B cell (primary cell): ENCODE measurements around the gene ZFYVE9. TPM values are rescaled to one million over a fixed set of nuclear protein-coding genes. Genes with fewer than 3 reads are reported as not detected.

Experiments
- ATAC-seq: fragments of 200-7000 bp; cut with Tn5 transposase; one replicate; pipeline ENCODE4 v1.10.0; 2021; ENCODE audit warnings: low read depth, mild to moderate bottlenecking, moderate number of reproducible peaks, moderate library complexity
- CTCF ChIA-PET: fragments of 350-600 bp; sonication (Branson Sonifier 250); formaldehyde crosslinking; loops from one replicate; lab custom pipeline; 2021; ENCODE audit warnings: antibody characterized with exemption, inconsistent platforms; lab: Charles Lee
- POLR2A ChIA-PET: fragments of 350-600 bp; sonication (Branson Sonifier 250); formaldehyde crosslinking; loops from one replicate; lab custom pipeline; 2021; ENCODE audit warnings: antibody characterized with exemption; lab: Charles Lee
- DNase-seq: peaks from one replicate; pipeline ENCODE4 v3.0.0; 2013
- H2AFZ ChIP-seq: 2 replicates; pipeline ENCODE4 v1.6.1; 2012; ENCODE audit warnings: mild to moderate bottlenecking, low read depth, low read length; ENCODE audit not compliant: insufficient read depth, poor library complexity, severe bottlenecking
- H3K27ac ChIP-seq, 2 donors: 1 replicate in 1 of 2; 2 replicates in 1 of 2; pipeline ENCODE4 v1.5.1; 2012 to 2013; ENCODE audit warnings: low read length in 2 of 2, mild to moderate bottlenecking in 2 of 2, moderate library complexity in 1 of 2
- H3K27me3 ChIP-seq, 4 experiments: fragments of 200-600 bp in 1 of 4; sonication (generic) in 1 of 4; replicated peaks in 1 of 4; 1 replicate in 2 of 4; 2 replicates in 2 of 4; pipeline versions ENCODE4 v1.6.1 to v1.7.0; 2013 to 2016; ENCODE audit warnings: low read length in 3 of 4, mild to moderate bottlenecking in 2 of 4, mixed read lengths in 1 of 4, moderate library complexity in 1 of 4; ENCODE audit not compliant: insufficient read depth in 4 of 4, control insufficient read depth in 3 of 4; ENCODE audit errors: control extremely low read depth in 1 of 4
- H3K36me3 ChIP-seq, 2 experiments: replicated peaks in 1 of 2; 1 replicate in 1 of 2; 2 replicates in 1 of 2; pipeline versions ENCODE4 v1.6.1 to v1.7.1; 2013; ENCODE audit warnings: low read length in 1 of 2; ENCODE audit not compliant: insufficient read depth in 2 of 2, control insufficient read depth in 1 of 2; ENCODE audit errors: control extremely low read depth in 1 of 2, extremely low read depth in 1 of 2
- H3K4me1 ChIP-seq, 2 donors: fragments of 200-600 bp in 1 of 2; sonication (generic) in 1 of 2; 1 replicate in 1 of 2; 2 replicates in 1 of 2; pipeline versions ENCODE4 v1.5.1 to v1.6.1; 2013 to 2017; ENCODE audit warnings: low read length in 2 of 2; ENCODE audit not compliant: control insufficient read depth in 2 of 2, insufficient read depth in 2 of 2
- H3K4me2 ChIP-seq: replicated peaks from 2 replicates; pipeline ENCODE3; 2012; ENCODE audit warnings: mild to moderate bottlenecking, low read depth, low read length; ENCODE audit not compliant: poor library complexity, severe bottlenecking
- H3K4me3 ChIP-seq, 5 experiments: fragments of 200-600 bp in 1 of 5; sonication (generic) in 1 of 5; 1 replicate in 3 of 5; 2 replicates in 2 of 5; pipeline versions ENCODE4 v1.5.1 to v1.7.0; 2011 to 2016; ENCODE audit warnings: low read length in 4 of 5, mild to moderate bottlenecking in 4 of 5, low read depth in 2 of 5, control low read depth in 1 of 5, moderate library complexity in 1 of 5; ENCODE audit not compliant: insufficient read depth in 1 of 5; ENCODE audit errors: control extremely low read depth in 1 of 5, extremely low read depth in 1 of 5
- H3K79me2 ChIP-seq: fragments of 200-600 bp; sonication (generic); one replicate; pipeline ENCODE4 v1.6.0; 2016; ENCODE audit warnings: low read length; ENCODE audit not compliant: control insufficient read depth, insufficient read depth
- H3K9ac ChIP-seq: fragments of 200-600 bp; sonication (generic); 2 replicates; pipeline ENCODE4 v1.6.1; 2017; ENCODE audit warnings: mild to moderate bottlenecking, low read length, moderate library complexity
- H3K9me3 ChIP-seq, 3 donors: one replicate each; pipeline versions ENCODE4 v1.6.1 to v1.7.1; 2013; ENCODE audit warnings: low read length in 2 of 3; ENCODE audit not compliant: control insufficient read depth in 2 of 3, insufficient read depth in 1 of 3; ENCODE audit errors: control extremely low read depth in 1 of 3
- H4K20me1 ChIP-seq: 2 replicates; pipeline ENCODE4 v1.6.0; 2012; ENCODE audit warnings: mild to moderate bottlenecking, low read length; ENCODE audit not compliant: insufficient read depth, control insufficient read depth, poor library complexity, severe bottlenecking
- H3K27ac Mint-ChIP-seq: one replicate; pipeline ENCODE4 v1.8.0; 2021; ENCODE audit warnings: mixed read lengths
- H3K27me3 Mint-ChIP-seq: one replicate; pipeline ENCODE4 v1.8.0; 2021; ENCODE audit warnings: mixed read lengths
- H3K4me1 Mint-ChIP-seq: one replicate; pipeline ENCODE4 v1.8.0; 2021; ENCODE audit warnings: mixed read lengths
- H3K4me3 Mint-ChIP-seq: one replicate; pipeline ENCODE4 v1.8.0; 2021; ENCODE audit warnings: mixed read lengths
- H3K9me3 Mint-ChIP-seq: one replicate; pipeline ENCODE4 v1.8.0; 2022; ENCODE audit warnings: mixed read lengths; ENCODE audit not compliant: insufficient read depth
- CTCF ChIP-seq: fragments of 200-600 bp; IDR thresholded peaks from one replicate; pipeline ENCODE4 v1.8.0; 2022; ENCODE audit warnings: antibody characterized with exemption, mild to moderate bottlenecking
- EZH2 ChIP-seq: IDR thresholded peaks from 2 replicates; pipeline ENCODE4 v1.6.1; 2012; ENCODE audit warnings: borderline replicate concordance, low read depth, mild to moderate bottlenecking, moderate library complexity, low read length; ENCODE audit not compliant: insufficient read depth, poor library complexity, severe bottlenecking
- WGBS: methylation state at CpG from one replicate; pipeline ENCODE4 v1.1.5; 2013; ENCODE audit warnings: missing lambda C conversion rate; ENCODE audit not compliant: insufficient coverage; 5-methylcytosine and 5-hydroxymethylcytosine counted together
- intact Hi-C: fragments of 100-400 bp; cut with micrococcal nuclease; formaldehyde crosslinking; loops from one replicate; pipeline ENCODE4 v1.10.0; 2022
- polyA plus RNA-seq: library from polyadenylated mRNA; depleted of rRNA; stranded (reverse); fragments of >200 nt; gene quantifications from 2 replicates; pipeline ENCODE4 v1.2.3, GENCODE V29; 2012
- total RNA-seq, 2 donors: library from RNA; stranded (reverse); fragments of 120-200 nt in 1 of 2; gene quantifications; 1 replicate in 1 of 2; 2 replicates in 1 of 2; pipeline versions ENCODE4 v1.2.3 to v1.2.4, GENCODE V29; 2013 to 2022

Gene ZFYVE9
- total and polyA plus RNA-seq, 2 donors (not counting 1 experiment from before 2014, with no cell fraction given) = 0.16 to 3.3 TPM

- no peaks in the 10 kb centered on the region for H3K27me3 ChIP-seq
- peaks cover 34% of the 10 kb centered on the region for H3K4me1 Mint-ChIP-seq
- H3K27me3 Mint-ChIP-seq = peaks cover 4% of the 10 kb centered on the region
- intact Hi-C loops = loop anchor here (1.0 to 10.0 kb wide), 13 partner anchors 38 to 1578 kb away; partner anchors contain the start of genes BTF3L4, CPT2, IFT25 and LRP8
- DNase-seq (no peak), ATAC-seq (no peak)
- peaks cover 18 to 20% of the 10 kb centered on the region in 2 donors for H3K4me1 ChIP-seq
- H3K27ac Mint-ChIP-seq = peak overlapping the region; percentile 93
- H3K36me3 ChIP-seq = peaks cover 0 to 19% of the 10 kb centered on the region in 2 experiments
- H3K4me2 ChIP-seq = peak overlapping the region; percentile 86
- H3K9me3 ChIP-seq = no peaks in the 10 kb centered on the region
- CTCF ChIA-PET = interaction anchor here (1.0 to 2.6 kb wide), 4 partner anchors 38 to 470 kb away, joined by 3 to 18 read pairs (median 4); partner anchors contain the start of genes ORC1 and PRPF38A
- H3K4me3 Mint-ChIP-seq = peak overlapping the region; percentile 96
- H3K79me2 ChIP-seq = peaks cover 26% of the 10 kb centered on the region
- H3K27ac ChIP-seq = peak overlapping the region; percentile 47 to 90
- peak overlapping the region; percentile 91 for H3K9ac ChIP-seq
- H3K4me3 ChIP-seq = peak overlapping the region; percentile 19 to 88 (median 79)
- no peak for TF ChIP-seq EZH2
- TF ChIP-seq CTCF = no peak
- WGBS = 23% methylated on average over 5 of the region's 8 CpGs
- H2AFZ ChIP-seq = peak overlapping the region; percentile 92
- H3K9me3 Mint-ChIP-seq = no peaks in the 10 kb centered on the region
- H4K20me1 ChIP-seq = peaks cover 12% of the 10 kb centered on the region
- POLR2A ChIA-PET = interaction anchor here (1.0 to 1.5 kb wide), 2 partner anchors 38 to 310 kb away, joined by 3 to 10 read pairs; partner anchors contain the start of genes BTF3L4, ORC1 and PRPF38A
These were observed 224.6 kb downstream of the ZFYVE9 start for GRCh38 chr1:52366517-52366827.

- H3K4me1 Mint-ChIP-seq = peaks cover 34% of the 10 kb centered on the region
- DNase-seq (no peak), ATAC-seq (no peak)
- peak overlapping the region; percentile 54 for H3K4me3 Mint-ChIP-seq
- no peaks in the 10 kb centered on the region for H3K9me3 Mint-ChIP-seq
- no peak overlapping the region for H3K4me3 ChIP-seq
- no peak overlapping the region for H3K4me2 ChIP-seq
- H3K9me3 ChIP-seq = no peaks in the 10 kb centered on the region
- H2AFZ ChIP-seq = no peak overlapping the region
- peaks cover 4% of the 10 kb centered on the region for H3K27me3 Mint-ChIP-seq
- peaks cover 26% of the 10 kb centered on the region for H3K79me2 ChIP-seq
- no peak overlapping the region for H3K9ac ChIP-seq
- no peak overlapping the region for H3K27ac Mint-ChIP-seq
- ChIA-PET POLR2A (interaction anchor here (1.0 kb wide), 1 partner anchor 311 kb away, joined by 3 read pairs; the partner anchor contains the start of gene BTF3L4), CTCF (interaction anchor here (1.0 to 2.6 kb wide), 3 partner anchors 37 to 240 kb away, joined by 3 to 18 read pairs (median 4); partner anchors contain the start of genes ORC1 and PRPF38A)
- TF ChIP-seq CTCF (no peak), EZH2 (no peak)
- H3K27ac ChIP-seq = no peak overlapping the region
- H3K27me3 ChIP-seq = no peaks in the 10 kb centered on the region
- H3K4me1 ChIP-seq = peaks cover 18 to 20% of the 10 kb centered on the region in 2 donors
- WGBS = 97% methylated on average over 5 of the region's 5 CpGs
- intact Hi-C loops = loop anchor here (5.0 to 10.0 kb wide), 7 partner anchors 335 to 1578 kb away; partner anchors contain the start of genes IFT25, LRP8, LRRC42 and ZYG11A
- peaks cover 0 to 11% of the 10 kb centered on the region in 2 experiments for H3K36me3 ChIP-seq
- peaks cover 9% of the 10 kb centered on the region for H4K20me1 ChIP-seq
These were observed 225.4 kb downstream of the ZFYVE9 start for GRCh38 chr1:52367272-52367671.
